Stimulated activated CD4-positive, alpha-beta T cell treated with anti-CD3 and anti-CD28 coated beads, Interleukin-15, amount 100 ng/mL, for 24 hours (primary cell): ENCODE measurements around the gene SARS1.
"Not testable (repeated sequence)": the region's sequence is repeated elsewhere in the genome, so short reads cannot be mapped to it uniquely, and the experiment has no call there.

Source experiments
- DNase-seq: peaks from one replicate; pipeline ENCODE4 v3.0.0-alpha.2; 2020

The SARS1 gene, protein sequence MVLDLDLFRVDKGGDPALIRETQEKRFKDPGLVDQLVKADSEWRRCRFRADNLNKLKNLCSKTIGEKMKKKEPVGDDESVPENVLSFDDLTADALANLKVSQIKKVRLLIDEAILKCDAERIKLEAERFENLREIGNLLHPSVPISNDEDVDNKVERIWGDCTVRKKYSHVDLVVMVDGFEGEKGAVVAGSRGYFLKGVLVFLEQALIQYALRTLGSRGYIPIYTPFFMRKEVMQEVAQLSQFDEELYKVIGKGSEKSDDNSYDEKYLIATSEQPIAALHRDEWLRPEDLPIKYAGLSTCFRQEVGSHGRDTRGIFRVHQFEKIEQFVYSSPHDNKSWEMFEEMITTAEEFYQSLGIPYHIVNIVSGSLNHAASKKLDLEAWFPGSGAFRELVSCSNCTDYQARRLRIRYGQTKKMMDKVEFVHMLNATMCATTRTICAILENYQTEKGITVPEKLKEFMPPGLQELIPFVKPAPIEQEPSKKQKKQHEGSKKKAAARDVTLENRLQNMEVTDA

GRCh38 chr1:109213824-109214693 is at the start of gene SARS1:
Gene SARS1, plus strand, starts transcription at chr1:109213918. Its CDS starts 75 bp downstream, at chr1:109213993.
- peak; percentile 90 for DNase-seq

- DNase-seq, result no peak
Measured at GRCh38 chr1:109164538-109164937, 49.2 kb upstream of the SARS1 start.

DNA sequence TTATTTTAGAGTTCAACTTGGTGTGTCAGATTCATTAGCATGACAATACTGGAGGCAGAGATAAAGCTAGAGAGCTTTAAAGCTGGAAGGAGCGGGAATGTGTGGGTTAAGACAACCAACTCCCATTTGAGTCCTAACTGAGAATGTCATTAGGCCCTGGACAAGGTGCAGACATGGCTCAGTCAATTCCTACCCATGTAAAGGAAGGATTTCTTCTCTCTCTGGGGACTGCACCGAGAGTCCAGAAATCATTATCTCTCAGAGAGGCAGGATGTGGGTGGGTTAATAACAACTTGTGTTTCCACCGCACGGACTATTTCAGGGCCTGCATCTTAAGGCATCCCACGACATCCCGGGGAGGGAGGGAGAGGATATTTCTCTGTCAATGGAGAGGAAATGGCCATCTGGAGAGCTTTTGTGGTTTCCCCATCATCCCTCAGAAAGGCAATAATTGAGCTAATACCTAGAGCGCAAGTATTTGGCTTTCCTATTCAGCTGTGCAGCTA is 46.7 kb upstream of the SARS1 start:
- no peak for DNase-seq

DNA sequence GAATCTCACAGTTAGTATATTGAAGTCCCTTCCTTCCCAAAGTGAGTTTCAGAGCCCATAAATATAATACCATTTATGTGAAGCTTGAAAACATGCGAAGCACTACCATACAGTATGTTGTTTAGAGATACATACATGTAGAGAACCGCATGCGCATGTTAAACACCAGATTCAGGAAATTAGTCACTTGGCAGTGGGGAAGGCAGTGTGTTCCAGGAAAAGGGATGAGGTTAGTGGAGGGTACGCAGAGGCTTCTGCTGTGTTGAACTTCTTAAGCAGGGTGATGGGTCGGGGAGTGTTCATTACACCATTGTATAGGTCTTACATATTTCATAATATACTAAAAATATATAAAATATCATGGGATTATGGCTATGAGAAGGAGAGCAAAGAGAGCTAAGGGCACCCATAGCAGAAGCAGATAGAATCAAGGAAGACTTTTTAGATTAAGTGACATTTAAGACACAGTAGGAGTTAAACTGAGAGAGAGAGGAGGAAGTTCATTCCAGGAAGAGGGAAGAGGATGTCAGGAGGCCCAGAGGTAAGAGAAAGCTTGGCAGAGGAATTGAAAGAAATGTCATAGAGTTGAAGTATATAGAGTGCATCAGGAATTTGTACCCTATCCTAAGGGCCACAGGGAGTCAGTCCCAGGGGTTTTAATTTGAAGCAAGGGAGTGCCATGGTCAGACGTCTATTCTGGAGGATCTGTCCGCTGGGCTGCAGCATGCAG is 43.5 kb upstream of the SARS1 start:
- no peak for DNase-seq

- no peak for DNase-seq
Measured at GRCh38 chr1:109171646-109172045, 42.1 kb upstream of the SARS1 start.

GRCh38 chr1:109176349-109176748 is 37.4 kb upstream of the SARS1 start:
- DNase-seq, result not testable (repeated sequence)

- not testable (repeated sequence) for DNase-seq
Measured at GRCh38 chr1:109180715-109181084, 33.0 kb upstream of the SARS1 start.

DNA sequence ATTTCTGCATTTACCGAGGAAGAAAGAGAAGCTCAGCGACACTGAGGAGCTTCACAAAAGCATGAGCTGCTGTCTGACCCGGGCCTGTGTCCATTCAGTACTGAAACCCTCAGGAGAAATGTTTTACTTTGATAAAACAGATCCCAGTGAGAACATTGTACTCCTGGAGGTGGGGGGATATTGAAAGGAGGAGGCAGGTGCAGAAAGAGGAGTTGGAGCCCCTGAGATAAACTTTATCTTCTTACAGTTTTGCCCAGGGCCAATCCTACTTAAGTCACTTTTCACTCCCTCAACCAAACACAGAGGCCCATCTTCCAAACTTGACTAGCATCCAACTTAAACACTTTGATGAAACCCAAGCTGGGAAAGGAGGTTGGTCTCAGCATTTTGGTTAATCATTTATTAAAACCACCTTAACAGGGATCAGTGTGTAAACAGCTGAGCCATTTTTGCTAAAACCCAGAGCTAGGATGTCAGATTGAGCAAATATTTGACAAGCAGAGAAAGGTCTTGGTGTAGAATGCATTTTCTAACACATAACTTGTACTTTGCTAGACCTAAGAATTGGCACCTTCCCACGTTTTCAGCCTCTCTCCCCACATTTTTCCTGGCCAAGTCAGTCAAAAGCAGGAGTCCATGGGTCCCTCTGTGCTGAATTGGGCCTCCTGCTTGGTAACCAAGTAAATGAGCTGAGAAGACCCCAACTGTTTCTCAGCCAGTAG is 32.5 kb upstream of the SARS1 start:
- DNase-seq, result no peak

GRCh38 chr1:109181807-109182163 is 31.9 kb upstream of the SARS1 start:
- no peak for DNase-seq

DNA sequence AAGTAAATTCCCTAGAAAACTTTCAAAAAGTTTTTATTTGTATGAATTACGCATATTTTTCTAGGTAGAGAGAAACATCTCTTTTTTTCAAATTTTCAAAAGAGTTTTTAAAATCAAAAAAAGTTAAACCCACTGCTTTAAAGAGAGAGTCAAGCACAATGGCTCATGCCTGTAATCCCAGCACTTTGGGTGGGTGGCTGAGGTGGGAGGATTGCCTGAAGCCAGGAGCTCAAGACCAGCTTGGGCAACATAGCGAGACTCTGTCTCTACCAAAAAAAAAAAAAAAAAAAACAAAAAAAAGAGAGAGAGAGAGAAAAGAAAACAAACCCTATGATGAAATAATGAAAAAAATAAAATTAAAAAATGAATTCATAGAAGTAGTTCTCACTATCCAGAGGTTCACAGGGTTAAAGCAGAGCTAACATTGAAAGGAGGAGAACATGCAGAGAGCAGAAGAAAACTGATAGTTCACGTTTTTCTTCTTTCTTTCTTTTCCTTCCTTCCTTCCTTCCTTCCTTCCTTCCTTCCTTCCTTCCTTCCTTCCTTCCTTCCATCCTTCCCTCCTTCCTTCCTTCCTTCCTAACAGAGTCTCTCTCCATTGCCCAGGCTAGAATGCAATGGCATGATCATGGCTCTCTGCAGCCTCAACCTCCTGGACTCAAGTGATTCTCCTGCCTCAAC is 30.5 kb upstream of the SARS1 start:
- DNase-seq, result no peak

- DNase-seq, result no peak
Measured at GRCh38 chr1:109184687-109185086, 29.0 kb upstream of the SARS1 start.

DNA sequence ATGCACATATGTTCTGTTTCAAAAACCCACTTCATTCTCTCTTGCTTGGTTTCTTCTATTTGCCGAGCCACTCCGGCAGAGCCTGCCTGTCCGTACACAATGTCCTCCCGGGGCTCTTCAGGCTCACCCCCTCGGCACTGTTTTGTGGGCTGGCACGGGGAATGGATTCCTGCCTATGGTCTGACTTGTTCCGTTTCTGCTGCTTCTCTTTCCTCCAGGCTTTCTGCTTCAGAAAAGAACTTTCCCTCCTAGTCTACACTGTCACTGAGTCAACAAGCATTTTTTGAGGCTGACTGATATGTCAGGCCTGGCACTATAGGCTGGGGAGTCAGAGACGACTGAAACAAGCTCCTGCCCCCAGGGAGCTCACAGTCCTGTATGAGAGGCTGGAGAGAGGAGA is 28.4 kb upstream of the SARS1 start:
- no peak for DNase-seq

DNA sequence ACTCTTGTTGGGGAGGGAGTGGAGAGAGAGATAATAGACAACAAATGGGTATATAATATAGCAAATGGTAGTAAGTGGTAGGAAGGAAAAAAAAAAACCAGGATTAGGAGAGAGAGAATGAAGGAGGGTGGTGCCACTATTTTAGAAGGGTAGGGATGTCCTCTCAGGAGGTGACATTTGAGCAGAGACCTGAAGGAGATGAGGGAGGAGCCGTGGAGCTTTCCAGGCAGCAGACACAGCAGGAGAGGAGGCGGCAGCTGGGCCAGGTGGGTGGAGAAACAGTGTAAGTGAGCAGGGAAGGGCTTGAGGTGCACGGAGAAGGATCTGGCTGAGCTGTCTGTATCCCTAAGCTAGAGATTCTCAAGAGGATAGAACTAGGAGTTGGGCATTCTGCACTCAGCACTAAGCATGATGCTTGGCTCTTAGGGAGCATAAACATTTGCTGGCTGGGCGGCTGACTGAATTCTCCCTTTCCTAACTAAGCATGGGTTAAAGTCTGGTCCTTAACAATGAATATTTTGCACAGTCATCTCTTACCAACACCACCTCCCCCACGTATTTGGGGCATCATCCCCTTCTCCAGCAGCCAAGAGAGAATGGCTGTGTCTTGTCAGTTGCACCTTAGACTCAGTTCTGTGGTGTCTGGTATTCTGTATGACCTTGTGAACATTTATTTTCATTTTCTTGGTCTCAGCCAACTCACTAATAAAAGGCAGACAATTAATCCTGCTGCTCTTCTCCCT is 27.6 kb upstream of the SARS1 start:
- no peak for DNase-seq

DNA sequence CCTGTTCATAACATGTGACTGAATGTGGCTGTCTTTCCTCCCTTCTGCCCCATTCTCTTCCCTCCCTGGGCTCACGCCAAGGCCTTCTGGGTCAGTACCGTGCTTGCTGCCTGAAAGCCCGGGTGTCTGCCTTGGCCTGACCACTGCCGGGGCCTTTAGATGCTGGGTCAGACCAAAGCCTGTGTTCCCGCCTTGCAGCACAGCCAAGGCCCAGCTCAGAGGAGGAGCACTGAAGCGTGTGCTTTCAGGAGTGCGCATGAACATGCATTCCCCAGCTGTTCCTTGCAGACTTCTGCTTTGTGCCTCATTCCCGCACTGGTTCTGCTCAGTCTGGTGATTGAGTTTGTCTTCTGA is 27.0 kb upstream of the SARS1 start:
- no peak for DNase-seq

GRCh38 chr1:109187127-109187526 is 26.6 kb upstream of the SARS1 start:
- no peak for DNase-seq

GRCh38 chr1:109188200-109188599 is 25.5 kb upstream of the SARS1 start:
- DNase-seq, result no peak

DNA sequence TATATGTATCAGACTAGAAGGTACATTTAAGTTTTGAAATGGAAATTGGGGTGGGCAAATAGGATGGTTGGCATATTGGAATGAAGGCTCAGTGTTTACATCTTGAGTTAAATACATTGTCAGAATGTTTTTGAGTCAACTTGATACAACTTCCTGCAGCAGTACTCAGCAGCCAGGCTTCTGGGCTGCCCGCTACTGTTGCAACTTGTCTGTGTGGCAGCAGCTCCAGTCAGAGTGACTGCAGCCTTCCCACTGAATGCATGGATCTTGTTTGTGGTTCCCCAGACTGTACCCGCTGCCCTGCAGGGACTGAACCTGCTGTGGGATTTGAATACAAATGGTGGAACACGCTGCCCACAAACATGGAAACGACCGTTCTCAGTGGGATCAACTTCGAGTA is 24.9 kb upstream of the SARS1 start:
- no peak for DNase-seq

DNA sequence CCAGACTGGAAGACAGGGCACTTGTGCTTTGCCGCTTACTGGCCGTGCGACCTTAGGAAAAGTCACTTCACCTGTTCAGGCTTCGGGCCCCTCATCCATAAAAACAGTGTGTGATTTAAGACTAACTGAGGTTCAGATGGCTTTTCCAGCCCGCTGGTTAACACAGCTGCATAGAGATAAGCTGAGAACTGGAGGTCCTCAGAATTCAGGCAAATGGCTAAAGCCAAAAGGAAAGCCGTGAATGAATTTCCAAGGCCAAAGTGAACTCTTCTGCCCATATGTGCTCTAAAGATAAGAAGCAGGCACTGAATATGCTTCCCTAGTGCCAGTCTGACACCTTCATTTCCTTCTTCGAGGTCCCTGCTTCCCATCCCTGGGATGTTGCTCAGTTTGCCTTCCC is 23.5 kb upstream of the SARS1 start:
- DNase-seq, result no peak

GRCh38 chr1:109191377-109191776 is 22.3 kb upstream of the SARS1 start:
- DNase-seq, result no peak

DNA sequence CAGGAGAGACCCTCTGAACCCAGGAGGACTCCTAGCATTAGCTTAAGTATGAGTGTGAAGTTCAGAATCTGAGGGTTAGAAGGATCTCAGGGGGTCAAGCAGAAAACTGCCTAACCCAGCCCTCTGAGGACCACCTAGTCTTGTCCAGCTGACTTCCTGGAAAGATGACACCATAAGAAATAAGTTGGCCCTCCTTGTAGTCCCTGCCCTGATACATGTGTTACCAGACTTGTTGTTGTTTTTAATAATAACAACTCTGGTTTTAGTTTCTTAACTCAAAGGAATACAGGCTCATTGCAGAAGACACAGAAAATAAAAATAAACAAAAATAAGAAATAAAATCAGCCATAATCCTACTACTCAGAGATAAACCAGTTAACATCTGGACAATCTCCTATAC is 21.8 kb upstream of the SARS1 start:
- DNase-seq, result no peak

DNA sequence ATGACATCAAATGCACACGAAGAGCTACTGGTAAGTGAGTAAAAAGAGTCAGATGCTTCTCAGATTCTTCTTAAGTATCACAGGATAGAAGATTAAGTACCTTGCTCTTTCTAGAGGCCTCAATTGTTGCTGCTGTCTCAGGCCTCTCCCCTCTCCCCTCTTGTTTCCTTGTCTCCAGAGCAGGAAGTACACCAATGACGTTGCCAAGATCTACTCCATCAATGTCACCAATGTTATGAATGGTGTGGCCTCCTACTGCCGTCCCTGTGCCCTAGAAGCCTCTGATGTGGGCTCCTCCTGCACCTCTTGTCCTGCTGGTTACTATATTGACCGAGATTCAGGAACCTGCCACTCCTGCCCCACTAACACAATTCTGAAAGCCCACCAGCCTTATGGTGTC is 21.3 kb upstream of the SARS1 start:
- no peak for DNase-seq
